Spleen (tissue), 7 donors: Measurements from ENCODE around the gene CEP135.

Experiments
- CTCF ChIP-seq, 11 experiments: fragments of 200-600 bp in 7 of 11; fragments of 450-650 bp in 4 of 11; sonication (generic) in 4 of 11; IDR thresholded peaks in 8 of 11; conservative IDR thresholded peaks in 3 of 11; 1 replicate in 7 of 11; 2 replicates in 4 of 11; pipeline versions ENCODE4 v1.4.0 to v1.8.0; 2016 to 2021; ENCODE audit warnings: antibody characterized with exemption in 11 of 11, inconsistent platforms in 4 of 11, mild to moderate bottlenecking in 1 of 11
- POLR2A ChIP-seq, 3 donors: fragments of 450-650 bp; IDR thresholded peaks; one replicate each; pipeline ENCODE4 v1.5.1; 2017; ENCODE audit warnings: antibody characterized with exemption in 3 of 3, mild to moderate bottlenecking in 1 of 3
- POLR2AphosphoS5 ChIP-seq, 3 donors: sonication (generic); formaldehyde crosslinking; IDR thresholded peaks; one replicate each; pipeline ENCODE4 v1.5.1; 2017; ENCODE audit warnings: antibody characterized with exemption in 3 of 3
- donor health status: DM: no; HTN: no; CAD: no; lungs with moderate emphysema.
- donor health status: DM: no; HTN: no; CAD: no.
- donor health status: DM: no; HTN: no; CAD: no.

GRCh38 chr4:55906989-55907388 lies 41.8 kb upstream of the CEP135 start:
- TF ChIP-seq POLR2AphosphoS5 (IDR thresholded peaks at IDR 0.05), result no peak
- TF ChIP-seq POLR2A (IDR thresholded peaks at IDR 0.05), result no peak
- no peak for TF ChIP-seq CTCF (IDR thresholded peaks at IDR 0.05 in 8 of 11, conservative IDR thresholded peaks at IDR 0.05 in 3 of 11)
